GDM1 (cell line): ENCODE measurements around the gene REEP3.
"Not testable (repeated sequence)": the region's sequence is repeated elsewhere in the genome, so short reads cannot be mapped to it uniquely, and the experiment has no call there.

ENCODE experiments used
- DNase-seq: peaks from one replicate; lab custom pipeline; 2025; lab: John Stamatoyannopoulos, UW

The REEP3 gene, protein sequence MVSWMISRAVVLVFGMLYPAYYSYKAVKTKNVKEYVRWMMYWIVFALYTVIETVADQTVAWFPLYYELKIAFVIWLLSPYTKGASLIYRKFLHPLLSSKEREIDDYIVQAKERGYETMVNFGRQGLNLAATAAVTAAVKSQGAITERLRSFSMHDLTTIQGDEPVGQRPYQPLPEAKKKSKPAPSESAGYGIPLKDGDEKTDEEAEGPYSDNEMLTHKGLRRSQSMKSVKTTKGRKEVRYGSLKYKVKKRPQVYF

DNA sequence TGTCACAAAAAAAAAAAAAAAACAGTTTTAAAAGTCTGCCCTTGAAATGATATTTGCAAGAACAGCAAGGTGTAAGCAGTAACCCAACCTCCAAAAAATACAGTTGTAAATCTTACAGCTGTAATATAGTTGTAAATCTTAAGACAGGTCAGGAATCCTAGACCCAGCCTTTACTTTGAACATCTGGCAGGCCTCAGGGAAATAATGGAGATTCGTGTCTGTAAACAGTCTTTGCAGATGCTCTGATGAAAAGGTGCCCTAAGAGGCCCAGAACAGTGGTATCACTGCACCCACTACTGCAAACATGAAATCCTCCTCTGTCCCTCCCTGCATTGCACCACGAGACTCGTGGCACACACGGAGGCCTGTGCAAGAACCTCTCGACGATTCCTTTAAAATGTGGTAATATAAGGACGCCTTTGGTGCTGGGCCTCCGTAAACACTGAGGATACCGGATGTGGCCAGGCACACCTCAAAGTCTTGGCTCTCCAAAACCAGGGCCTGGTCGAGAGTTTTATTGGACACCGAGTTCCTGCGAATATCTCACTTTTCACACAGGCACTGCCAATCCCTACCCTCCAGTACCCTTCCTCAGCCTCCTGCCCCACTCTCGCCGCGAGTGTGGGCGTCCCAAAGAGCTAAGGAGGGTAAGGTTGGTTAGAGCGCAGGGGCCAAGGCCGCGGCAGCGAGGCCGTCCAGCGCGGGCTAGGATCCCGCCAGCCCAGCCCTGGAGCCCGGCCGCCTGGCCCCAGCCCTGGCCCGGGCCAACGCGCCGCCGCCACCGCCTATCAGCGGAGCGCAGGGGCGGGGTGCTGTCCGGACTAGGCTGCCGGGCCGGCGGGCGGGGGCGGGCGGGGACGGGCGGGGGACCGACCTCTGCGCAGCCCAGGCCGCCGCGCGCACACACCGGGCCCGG, at the start of gene REEP3:
Gene REEP3 (plus strand): TSS at position 902 of the 916 bp plus-strand sequence. CDS start 145 bp downstream, outside the sequence.
- peak; percentile 72 for DNase-seq

DNA sequence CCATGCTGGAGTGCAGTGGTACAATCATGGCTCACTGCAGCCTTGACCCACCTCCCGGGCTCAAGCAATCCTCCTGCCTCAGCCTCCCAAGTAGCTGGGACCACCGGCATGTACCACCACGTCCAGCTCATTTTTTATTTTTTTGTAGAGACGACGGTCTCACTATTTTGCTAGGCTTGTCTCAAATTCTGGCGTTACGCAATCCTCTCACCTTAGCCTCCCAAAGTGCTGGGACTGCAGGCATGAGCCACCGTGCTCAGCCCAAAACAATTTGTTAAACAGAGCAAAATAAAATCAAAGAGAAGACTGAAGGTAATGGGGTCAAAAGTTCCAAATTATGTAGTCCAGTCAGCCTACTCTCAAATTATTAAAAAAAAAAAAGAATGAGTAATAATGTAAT, 46.7 kb upstream of the REEP3 start:
- no peak for DNase-seq

DNA sequence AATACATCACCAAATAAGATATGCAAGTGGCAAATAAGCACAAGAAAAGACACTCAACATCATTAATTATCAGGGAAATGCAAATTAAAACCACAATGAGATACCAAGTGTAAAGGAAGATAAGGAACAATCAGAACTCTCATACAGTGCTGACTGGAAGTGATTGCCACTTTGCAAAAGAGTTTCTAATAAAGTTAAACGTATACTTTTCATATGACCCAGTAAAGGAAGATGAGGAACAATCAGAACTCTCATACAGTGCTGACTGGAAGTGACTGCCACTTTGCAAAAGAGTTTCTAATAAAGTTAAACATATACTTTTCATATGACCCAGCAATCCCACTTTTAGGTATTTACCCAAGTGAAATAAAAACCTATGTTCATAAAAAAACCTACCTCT, 43.3 kb upstream of the REEP3 start:
- DNase-seq = no peak

DNA sequence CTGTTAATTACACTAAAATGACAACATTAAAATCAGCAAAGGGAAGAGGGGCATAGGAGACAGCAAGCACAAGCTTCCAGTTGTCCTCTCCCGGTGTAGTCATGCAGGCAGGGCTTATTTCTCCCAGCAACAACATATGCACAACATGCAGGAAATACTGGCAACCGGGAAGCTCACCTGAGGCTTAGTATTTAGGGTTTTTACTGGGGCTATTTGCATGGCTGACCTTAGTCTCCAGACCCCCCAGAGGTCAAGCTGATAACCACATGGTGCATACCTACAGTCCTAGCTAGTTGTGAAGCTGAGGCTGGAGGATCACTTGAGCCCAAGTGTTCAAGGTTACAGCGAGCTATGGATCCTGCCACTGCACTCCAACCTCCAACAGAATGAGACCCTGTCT, 42.6 kb upstream of the REEP3 start:
- DNase-seq = no peak

DNA sequence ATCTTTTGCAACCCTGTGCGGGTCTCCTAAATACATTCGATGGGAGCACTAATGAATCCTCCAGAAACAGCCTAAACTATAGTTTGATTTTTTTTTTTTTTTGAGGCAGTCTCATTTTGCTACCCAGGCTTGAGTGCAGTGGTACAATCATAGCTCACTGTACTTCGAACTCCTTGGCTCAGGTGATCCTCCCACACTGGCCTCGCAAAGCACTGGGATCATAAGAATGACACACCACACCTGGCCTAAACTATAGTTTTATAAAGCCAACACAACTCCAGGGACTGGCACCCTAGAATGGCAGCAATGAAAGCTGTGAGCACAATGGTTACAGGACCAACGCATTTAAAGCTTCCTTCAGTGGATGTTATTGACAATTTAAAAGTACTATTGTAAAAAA, 41.0 kb upstream of the REEP3 start:
- DNase-seq = no peak

DNA sequence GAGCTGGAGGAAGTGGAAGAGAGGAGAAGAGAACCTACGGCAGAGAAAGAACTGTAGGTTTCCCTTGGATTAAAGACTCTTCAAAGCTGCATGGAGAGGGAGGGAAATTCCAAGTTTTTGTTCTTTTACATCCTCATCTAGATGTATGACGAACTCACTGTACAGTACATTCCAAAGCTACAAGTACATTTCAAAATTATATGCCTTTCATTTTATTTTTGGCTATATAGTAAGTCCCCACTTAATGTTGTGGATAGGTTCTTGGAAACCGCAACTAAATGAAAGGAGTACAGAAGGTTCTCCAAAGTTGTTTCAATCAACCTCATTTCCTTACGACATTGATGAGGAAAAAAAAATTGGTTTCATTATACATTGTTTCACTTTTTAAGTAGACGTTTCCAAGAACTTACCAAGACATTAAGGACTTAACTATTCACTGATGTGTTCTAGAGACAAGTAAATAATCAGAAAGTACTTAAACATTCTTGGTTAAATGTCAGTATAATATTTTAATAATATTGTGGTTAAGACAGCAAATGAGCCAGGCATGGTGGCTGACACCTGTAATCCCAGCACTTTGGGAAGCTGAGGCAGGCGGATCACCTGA, 39.3 kb upstream of the REEP3 start:
- DNase-seq = no peak

DNA sequence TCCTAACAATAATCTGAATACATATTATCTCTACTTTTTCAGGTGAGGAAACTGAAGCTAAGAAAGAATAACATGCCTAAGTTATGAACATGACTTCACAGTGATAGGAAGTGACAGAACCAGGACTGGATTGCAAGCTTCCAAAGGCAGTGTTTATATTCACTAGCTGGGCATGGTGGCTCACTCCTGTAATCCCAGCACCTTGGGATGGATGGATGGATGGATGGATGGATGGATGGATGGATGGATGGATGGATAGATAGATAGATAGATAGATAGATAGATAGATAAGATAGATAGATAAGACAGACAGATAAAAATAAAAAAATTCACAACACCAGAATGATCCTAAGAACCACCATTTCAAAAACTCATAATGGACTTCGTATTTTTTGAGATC, 37.2 kb upstream of the REEP3 start:
- DNase-seq = no peak

DNA sequence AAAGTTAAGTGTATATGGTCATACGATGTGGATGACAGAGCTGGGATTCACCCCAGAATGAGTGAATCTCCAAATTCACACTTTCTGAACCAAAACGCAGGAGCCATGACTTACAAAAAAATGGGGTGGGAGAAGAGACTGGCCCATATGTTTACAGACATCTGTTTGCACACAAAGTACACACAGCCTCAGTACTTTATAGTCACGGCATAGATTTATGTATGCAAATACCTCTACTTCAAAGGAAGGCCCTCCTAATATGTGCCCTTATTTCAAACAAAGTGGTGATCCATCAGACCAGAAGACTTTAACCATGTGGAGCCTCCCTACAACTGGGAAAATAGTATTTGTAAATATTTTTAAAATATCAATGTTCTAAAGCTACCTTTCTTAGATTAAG, 33.2 kb upstream of the REEP3 start:
- DNase-seq = no peak

DNA sequence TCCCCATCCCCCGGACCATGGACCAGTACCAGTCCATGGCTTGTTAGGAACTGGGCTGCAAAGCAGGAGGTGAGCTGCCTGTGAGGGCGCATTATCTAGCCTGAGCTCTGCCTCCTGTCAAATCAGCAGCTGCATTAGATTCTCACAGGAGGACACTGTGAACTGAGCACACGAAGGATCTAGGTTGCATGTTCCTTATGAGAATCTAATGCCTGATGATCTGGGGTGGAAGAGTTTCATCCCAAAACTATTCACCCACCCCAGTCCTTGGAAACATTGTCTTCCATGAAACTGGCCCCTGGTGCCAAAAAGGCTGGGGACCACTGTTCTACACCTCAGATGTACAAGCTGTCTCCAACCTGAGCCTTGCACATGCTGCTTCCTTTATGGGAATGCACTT, 31.4 kb upstream of the REEP3 start:
- DNase-seq = no peak

DNA sequence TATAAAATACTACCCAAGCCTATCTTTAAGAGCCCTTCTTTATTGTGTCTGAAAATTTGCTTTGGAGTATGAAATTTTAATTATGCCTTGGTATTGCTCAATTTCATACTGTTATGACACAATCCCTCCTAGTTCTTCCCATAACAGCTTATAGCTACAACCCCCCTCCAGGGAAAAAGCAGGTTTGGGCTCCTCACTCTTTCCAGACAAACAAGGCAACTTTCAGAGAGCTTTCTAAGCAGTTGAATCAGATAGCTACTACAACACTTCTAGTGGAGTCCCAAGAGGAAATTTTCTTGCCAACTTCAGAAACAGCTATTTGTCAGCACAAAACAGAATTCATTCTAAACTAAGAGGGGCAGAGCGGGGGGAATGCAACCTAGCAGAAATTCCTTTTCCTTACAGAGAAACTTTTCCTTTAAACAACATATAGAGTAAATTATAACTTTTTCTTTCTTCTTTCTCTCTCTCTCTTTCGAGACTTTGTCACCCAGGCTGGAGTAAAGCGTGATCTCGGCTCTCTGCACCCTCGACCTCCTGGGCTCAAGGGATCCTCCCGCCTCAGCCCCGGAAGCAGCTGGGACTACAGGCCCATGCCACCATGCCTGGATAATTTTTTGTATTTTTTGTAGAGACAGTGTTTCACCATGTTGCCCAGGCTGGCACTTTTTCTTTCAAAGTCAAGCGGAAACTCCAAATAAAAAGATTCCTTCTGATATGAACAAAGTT, 29.4 kb upstream of the REEP3 start:
- DNase-seq = no peak

DNA sequence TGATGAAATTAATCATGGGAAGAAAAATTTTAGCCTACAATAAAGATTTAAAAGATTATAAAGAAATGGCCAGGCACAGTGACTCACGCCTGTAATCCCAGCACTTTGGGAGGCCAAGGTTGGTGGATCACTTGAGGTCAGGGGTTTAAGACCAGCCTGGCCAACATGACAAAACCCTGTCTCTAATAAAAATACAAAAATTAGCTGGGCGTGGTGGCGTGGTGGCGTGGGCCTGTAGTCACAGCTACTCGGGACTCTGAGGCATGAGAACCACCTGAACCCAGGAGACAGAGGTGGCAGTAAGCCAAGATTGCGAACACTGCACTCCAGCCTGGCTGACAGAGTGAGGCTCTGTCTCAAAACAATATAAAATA, 28.9 kb upstream of the REEP3 start:
- not testable (repeated sequence) for DNase-seq

DNA sequence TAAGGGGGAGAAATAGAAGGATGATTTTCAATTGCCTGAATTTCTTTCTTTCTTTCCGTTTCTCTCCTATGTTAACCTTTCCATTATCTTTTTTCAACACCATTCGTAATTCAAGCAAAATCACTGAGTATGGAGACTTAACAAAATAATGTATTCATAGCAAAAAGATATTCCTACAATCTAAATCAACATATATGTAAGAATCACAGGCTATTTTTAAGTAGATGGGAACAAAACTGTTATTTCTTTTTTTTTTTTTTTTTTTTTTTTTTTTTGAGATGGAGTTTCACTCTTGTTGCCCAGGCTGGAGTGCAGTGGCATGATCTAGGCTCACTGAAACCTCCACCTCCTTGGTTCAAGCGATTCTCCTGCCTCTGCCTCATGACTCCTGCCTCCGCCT, 28.2 kb upstream of the REEP3 start:
- no peak for DNase-seq

DNA sequence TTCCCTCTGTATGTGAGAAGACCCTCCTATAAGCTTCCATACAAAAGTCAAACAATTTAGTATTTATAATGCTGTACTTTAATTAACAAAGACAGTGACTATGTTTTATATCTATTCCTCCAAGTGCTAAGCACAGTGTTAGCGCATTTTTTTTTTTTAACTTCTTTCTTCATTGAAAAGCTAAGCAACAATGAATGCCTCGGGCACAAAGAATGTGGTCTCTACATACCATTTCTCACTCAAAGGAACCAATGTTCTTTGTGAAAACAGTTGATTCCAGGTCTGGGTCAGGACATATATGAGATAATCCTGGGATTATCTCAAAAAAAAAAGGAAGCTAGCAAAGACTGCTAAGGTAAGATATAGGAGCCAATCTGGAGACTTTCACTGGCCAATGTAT, 26.2 kb upstream of the REEP3 start:
- DNase-seq = no peak

DNA sequence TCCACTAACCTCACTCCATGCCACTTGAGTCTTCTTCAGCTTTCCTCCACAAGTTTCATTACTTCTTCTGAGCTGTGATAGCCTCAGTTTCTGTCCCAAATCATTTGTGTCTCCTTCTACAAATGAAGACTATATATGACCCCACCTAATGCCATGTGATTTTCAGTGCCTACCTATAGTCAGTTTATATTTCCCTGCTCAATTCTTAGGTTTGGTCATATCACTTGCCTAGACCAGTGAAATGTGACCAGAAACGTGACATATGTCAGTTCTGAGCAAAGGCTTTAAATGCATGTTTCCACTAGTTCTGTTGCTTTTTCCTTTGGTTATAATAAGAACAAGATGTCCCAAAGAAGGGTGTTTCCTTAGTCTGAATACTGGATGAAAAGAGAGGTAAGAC, 24.6 kb upstream of the REEP3 start:
- no peak for DNase-seq

DNA sequence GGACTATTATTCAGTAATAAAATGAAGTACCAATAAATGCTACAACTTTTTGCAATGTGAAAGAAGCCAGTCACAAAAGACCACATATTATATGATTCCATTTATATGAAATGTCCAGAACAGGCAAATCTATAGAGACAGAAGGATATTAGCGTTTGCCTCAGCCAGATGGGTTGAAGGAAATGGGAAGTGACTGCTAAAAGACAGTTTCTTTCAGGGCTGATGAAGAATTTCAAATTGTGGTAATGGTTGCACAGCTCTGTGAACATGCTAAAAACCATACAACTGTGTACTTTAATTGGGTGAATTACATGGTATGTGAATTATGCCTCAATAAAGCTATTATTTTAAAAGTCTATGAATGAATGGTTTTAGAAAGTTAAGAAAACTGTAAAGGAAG, 23.9 kb upstream of the REEP3 start:
- no peak for DNase-seq

DNA sequence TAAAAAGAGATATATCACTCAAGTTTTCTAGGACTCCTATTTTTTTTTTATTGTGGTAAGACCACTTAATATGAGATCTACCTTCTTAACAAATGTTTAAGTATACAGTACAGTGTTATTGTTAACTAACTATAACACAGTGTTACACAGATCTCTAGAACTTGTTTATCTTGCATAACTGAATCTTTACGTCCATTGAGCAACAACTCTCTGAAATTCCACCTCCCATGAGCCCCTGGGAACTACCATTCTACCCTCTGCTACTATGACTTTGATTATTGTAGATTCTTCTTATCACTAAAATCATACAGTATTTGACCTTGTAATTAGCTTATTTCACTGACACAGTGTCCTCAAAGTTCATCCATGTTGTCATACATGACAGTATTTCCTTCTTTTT, 22.5 kb upstream of the REEP3 start:
- no peak for DNase-seq

DNA sequence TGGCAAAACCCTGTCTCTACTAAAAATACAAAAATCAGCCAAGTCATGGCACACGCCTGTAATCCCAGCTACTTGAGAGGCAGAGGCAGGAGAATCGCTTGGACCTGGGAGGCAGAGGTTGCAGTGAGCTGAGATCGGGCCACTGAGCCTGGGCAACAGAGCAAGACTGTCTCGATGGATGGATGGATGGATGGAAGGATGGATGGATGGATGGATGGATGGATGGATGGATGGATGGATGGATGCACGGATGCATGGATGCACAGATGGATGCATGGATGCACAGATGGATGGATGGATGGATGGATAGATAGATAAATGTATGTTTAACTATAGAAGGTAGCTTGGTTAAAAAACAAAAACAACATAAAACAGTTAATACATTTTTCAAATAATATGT, 20.6 kb upstream of the REEP3 start:
- not testable (repeated sequence) for DNase-seq

DNA sequence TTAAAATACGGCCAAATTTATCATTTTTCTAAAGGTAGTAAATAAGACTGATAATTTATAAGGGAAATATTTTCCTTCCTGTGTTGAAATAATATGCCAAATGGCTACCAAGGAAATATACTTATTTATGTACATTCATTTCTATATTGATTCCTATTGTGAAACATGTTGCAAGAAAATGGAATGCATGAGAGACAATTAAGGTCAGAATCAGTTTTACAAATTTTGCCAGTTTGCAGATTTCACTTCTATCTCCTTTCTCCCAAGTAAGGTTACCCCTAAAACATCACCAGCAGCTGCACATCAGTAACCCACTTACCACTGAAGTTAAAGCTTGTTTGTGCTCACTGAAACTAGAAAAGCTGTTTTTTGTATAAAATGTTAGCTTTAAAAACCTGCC, 19.2 kb upstream of the REEP3 start:
- DNase-seq = no peak

DNA sequence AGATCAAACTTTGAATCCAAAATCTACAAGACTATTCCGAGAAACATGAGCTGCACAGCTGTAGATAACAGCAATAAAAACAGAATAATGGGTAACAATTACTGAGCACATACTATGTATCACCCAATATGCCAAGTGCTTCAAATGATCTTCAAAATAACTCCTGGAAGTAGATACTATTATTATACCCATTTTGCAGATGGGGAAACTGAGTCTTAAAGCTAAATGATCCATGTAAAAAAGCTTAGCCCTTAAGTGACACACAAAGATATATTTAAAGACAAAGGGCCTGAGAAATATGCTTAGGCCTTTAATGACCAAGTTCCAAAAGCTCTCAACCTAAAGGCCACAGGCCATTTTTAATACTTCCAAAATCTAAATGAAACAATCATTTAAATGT, 18.4 kb upstream of the REEP3 start:
- DNase-seq = no peak

DNA sequence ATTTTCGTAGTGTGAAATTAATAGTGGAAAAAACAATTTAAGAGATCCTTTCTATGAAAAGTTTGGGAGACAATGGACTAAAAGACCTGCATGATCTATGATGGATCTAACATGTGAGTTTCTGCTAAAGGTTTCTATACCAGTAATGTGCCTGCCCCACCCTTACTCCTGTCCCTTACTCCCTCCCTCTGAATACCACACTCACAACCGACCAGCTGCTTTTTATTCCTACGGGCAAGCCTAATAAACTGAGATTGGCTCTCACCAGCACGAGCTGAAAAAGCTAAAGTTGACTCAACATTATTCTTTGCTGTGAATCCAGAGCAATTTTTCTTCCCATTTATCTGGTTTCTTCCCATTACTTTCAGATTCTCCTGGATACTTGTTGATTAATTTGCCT, 17.8 kb upstream of the REEP3 start:
- no peak for DNase-seq

DNA sequence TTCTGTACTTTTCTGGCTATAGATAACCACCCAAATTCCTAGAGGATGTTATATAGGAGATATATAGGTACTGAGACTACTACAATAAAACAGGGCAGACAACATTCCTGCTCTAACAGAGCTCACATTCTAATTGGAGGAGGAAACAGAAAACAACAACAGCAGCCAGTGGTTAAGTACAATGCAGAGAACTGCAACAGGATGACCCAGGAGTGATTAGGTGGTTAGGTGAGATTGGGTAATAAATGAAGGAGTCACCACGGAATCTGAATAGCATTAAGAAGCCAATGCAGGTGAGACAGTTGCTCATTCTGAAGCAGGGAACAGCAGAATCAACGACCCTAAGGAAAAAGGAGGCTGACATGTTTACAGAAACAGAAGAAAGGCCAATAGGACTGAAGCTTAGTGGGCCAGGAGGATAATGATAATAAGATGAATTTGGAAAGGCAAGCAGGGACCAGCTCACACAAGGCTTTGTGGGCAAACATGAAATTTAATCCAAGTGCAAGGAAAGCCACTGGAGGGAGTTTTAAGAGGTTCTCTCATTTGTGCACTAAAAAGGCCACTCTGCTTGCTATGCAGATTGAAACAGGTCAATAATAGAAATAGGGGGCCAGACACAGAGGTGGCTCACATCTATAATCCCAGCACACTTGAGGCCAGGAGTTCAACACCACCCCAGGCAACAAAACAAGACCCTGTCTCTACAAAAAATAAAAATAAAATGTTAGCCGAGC, 16.9 kb upstream of the REEP3 start:
- DNase-seq = no peak

DNA sequence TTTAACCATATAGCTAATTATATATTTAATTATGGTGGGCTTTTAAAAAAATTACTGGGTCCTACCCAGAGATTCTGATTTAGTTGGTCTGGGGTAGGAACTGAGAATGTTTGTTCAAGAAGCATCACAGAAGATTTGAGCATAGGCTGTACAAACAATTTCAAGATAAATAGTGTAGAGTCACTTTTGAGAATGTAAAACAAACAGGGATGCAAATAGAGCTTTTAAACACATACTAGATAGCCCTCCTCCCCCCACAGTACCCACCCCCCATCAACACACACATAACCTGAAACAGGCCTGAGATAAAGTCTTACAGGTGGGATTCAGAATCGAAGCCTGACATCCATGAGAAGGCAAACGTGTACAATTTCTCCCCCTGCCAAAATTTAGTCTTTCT, 15.6 kb upstream of the REEP3 start:
- no peak for DNase-seq
